Hematopoietic multipotent progenitor cell (in vitro differentiated cells): ENCODE measurements around the gene SLC26A9. TPM values are rescaled to one million over a fixed set of nuclear protein-coding genes. Genes with fewer than 3 reads are reported as not detected.

Source experiments
- DNase-seq, 3 donors: peaks; one replicate each; pipeline ENCODE4 v3.0.0-alpha.2; 2011 to 2015; ENCODE audit warnings: low read depth in 2 of 3, low spot score in 2 of 3
- total RNA-seq: library from RNA; depleted of rRNA; stranded (reverse); fragments of >200 nt; gene quantifications from one replicate; pipeline ENCODE4 v1.2.3, GENCODE V29; 2012

SLC26A9 gene
- total RNA-seq, 1 donor, result under 0.01 TPM

- no peak for DNase-seq
Observed at GRCh38 chr1:205928317-205928716, 14.9 kb downstream of the SLC26A9 start.

GRCh38 chr1:205927676-205928075 is 15.6 kb downstream of the SLC26A9 start:
- DNase-seq, result no peak

GRCh38 chr1:205927247-205927646 is 16.0 kb downstream of the SLC26A9 start:
- DNase-seq, result no peak

GRCh38 chr1:205926636-205927035 is 16.6 kb downstream of the SLC26A9 start:
- no peak for DNase-seq

- no peak for DNase-seq
Observed at GRCh38 chr1:205926213-205926612, 17.0 kb downstream of the SLC26A9 start.

GRCh38 chr1:205925736-205926135 is 17.5 kb downstream of the SLC26A9 start:
- DNase-seq, result no peak

- DNase-seq, result no peak
Observed at GRCh38 chr1:205924460-205924790, 18.8 kb downstream of the SLC26A9 start.

- no peak for DNase-seq
Observed at GRCh38 chr1:205923651-205924459, 19.4 kb downstream of the SLC26A9 start.

GRCh38 chr1:205922806-205923205 is 20.4 kb downstream of the SLC26A9 start:
- DNase-seq, result no peak

- DNase-seq, result no peak
Observed at GRCh38 chr1:205922314-205922713, 20.9 kb downstream of the SLC26A9 start.

- DNase-seq, result no peak
Observed at GRCh38 chr1:205921570-205921909, 21.7 kb downstream of the SLC26A9 start.

- no peak for DNase-seq
Observed at GRCh38 chr1:205920861-205921569, 22.2 kb downstream of the SLC26A9 start.

- DNase-seq, result no peak
Observed at GRCh38 chr1:205920159-205920558, 23.1 kb downstream of the SLC26A9 start.

GRCh38 chr1:205918955-205919746 is 24.1 kb downstream of the SLC26A9 start:
- DNase-seq, result peak; percentile 31 to 77 (median 65)

GRCh38 chr1:205917466-205918238 is 25.6 kb downstream of the SLC26A9 start:
- no peak for DNase-seq

- no peak for DNase-seq
Observed at GRCh38 chr1:205916541-205916940, 26.7 kb downstream of the SLC26A9 start.

- no peak for DNase-seq
Observed at GRCh38 chr1:205915354-205915990, 27.8 kb downstream of the SLC26A9 start.

- no peak for DNase-seq
Observed at GRCh38 chr1:205914730-205915129, 28.5 kb downstream of the SLC26A9 start.

- no peak for DNase-seq
Observed at GRCh38 chr1:205914155-205914507, 29.1 kb downstream of the SLC26A9 start.

GRCh38 chr1:205913451-205914154 is 29.7 kb downstream of the SLC26A9 start:
- DNase-seq, result no peak
